Activated CD8-positive, alpha-beta memory T cell treated with anti-CD3 and anti-CD28 coated beads for 48 hours (primary cell): ENCODE data around the gene CCDC38.

Source experiments
- DNase-seq, 3 experiments: peaks; one replicate each; pipeline ENCODE4 v3.0.0-alpha.2; 2020; ENCODE audit warnings: low read depth in 2 of 3, low spot score in 2 of 3

Gene CCDC38

GRCh38 chr12:95962222-95962621 is 19.8 kb upstream of the CCDC38 start:
- no peak for DNase-seq

- DNase-seq = no peak
These were observed 17.8 kb upstream of the CCDC38 start for GRCh38 chr12:95960241-95960640.

- DNase-seq = no peak
These were observed 16.7 kb upstream of the CCDC38 start for GRCh38 chr12:95959107-95959506.

GRCh38 chr12:95956557-95957145 is 14.2 kb upstream of the CCDC38 start:
- DNase-seq = no peak

GRCh38 chr12:95955549-95956159 is 13.2 kb upstream of the CCDC38 start:
- no peak for DNase-seq

GRCh38 chr12:95953000-95953399 is 10.6 kb upstream of the CCDC38 start:
- no peak for DNase-seq

GRCh38 chr12:95951515-95951914 is 9.1 kb upstream of the CCDC38 start:
- DNase-seq = no peak

- DNase-seq = no peak
These were observed 7.2 kb upstream of the CCDC38 start for GRCh38 chr12:95949477-95950206.

GRCh38 chr12:95944108-95944704 is 1.8 kb upstream of the CCDC38 start:
- no peak for DNase-seq

GRCh38 chr12:95943330-95943842 is 972 bp upstream of the CCDC38 start, which contains the start of gene AMDHD1:
Gene AMDHD1 (plus strand): TSS chr12:95943331. CDS start chr12:95943399, 68 bp downstream.
- DNase-seq = peak; percentile 33 to 44 (median 36)

GRCh38 chr12:95942101-95942523 is 302 bp downstream of the CCDC38 start:
- DNase-seq = no peak

GRCh38 chr12:95940514-95940913 is 1.9 kb downstream of the CCDC38 start:
- no peak for DNase-seq

- no peak for DNase-seq
These were observed 20.2 kb downstream of the CCDC38 start for GRCh38 chr12:95922231-95922630.

GRCh38 chr12:95919110-95919509 is 23.3 kb downstream of the CCDC38 start:
- no peak for DNase-seq

- DNase-seq = peak in 1 of 3 experiments; percentile 4
These were observed 24.0 kb downstream of the CCDC38 start for GRCh38 chr12:95918194-95918993.

- no peak for DNase-seq
These were observed 32.5 kb downstream of the CCDC38 start for GRCh38 chr12:95909871-95910270.

GRCh38 chr12:95908573-95908972 is 33.8 kb downstream of the CCDC38 start:
- DNase-seq = no peak

- no peak for DNase-seq
These were observed 44.3 kb downstream of the CCDC38 start for GRCh38 chr12:95898081-95898480.

- DNase-seq = no peak
These were observed 45.6 kb downstream of the CCDC38 start for GRCh38 chr12:95896846-95897245.

- no peak for DNase-seq
These were observed 51.5 kb downstream of the CCDC38 start for GRCh38 chr12:95890958-95891357.

GRCh38 chr12:95887311-95887710 is 55.1 kb downstream of the CCDC38 start:
- no peak for DNase-seq
